Hematopoietic multipotent progenitor cell (in vitro differentiated cells): ENCODE measurements around the gene OOSP2. TPM values are rescaled to one million over a fixed set of nuclear protein-coding genes. Genes with fewer than 3 reads are reported as not detected.
A peak's percentile ranks its signal among the peaks of the same experiment; 100 is the strongest.
"Not testable (repeated sequence)": the region's sequence is repeated elsewhere in the genome, so short reads cannot be mapped to it uniquely, and the experiment has no call there.

Source experiments
- DNase-seq, 3 donors: peaks; one replicate each; pipeline ENCODE4 v3.0.0-alpha.2; 2011 to 2015; ENCODE audit warnings: low read depth in 2 of 3, low spot score in 2 of 3
- total RNA-seq: library from RNA; depleted of rRNA; stranded (reverse); fragments of >200 nt; gene quantifications from one replicate; pipeline ENCODE4 v1.2.3, GENCODE V29; 2012

The OOSP2 gene, protein sequence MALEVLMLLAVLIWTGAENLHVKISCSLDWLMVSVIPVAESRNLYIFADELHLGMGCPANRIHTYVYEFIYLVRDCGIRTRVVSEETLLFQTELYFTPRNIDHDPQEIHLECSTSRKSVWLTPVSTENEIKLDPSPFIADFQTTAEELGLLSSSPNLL
- total RNA-seq: not detected

DNA sequence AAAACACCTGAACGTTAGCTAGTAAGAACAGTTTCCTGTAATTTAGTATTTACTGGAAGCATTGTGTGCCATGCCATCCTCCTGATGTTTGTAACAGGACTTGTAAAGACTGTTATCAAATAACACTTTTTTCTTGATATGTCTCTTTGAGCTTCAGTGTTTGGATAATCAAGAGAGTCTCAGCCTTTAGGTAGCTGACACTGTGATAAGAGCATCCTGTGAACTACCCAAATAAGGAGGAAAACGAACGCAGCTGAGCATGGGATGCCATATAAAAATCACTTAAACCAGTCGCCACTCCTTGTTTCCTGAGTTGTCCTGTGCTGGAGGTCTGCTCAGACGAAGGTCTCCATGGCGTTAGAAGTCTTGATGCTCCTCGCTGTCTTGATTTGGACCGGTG, at the start of gene OOSP2:
Gene OOSP2, plus strand, starts transcription at position 301 of the 400 bp plus-strand sequence. Its CDS starts 51 bp downstream, at position 352.
- no peak for DNase-seq

DNA sequence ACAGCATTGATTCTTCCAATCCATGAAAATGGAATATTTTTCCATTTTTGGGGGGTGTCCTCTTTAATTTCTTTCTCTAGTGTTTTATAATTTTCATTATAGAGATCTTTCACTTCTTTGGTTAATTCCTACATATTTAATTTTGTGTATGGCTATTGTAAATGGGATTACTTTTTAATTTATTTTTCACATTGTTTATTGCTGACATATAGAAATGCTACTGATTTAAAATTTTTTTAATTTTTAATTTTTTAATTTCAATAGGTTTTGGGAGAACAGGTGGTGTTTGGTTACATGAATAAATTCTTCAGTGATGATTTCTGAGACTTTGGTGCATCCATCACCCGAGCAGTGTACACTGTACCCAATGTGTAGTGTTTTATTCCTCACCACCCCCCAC, 49.8 kb upstream of the OOSP2 start:
- no peak for DNase-seq

DNA sequence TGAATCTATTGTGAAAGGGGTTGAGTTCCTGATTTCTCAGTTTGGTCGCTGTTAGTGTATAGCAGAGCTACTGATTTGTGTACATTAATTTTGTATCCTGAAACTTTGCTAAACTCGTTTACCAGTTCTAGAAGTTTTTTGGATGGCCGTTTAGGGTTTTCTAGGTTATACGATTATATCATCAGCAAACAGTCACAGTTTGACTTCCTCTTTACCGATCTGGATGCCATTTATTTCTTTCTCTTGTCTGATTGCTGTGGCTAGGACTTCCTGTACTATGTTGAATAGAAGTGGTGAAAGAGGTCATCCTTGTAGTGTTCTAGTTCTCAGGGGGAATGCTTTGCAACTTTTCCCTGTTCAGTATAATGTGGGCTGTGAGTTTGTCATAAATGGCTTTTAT, 47.8 kb upstream of the OOSP2 start:
- peak in 1 of 3 donors; percentile 38 for DNase-seq

DNA sequence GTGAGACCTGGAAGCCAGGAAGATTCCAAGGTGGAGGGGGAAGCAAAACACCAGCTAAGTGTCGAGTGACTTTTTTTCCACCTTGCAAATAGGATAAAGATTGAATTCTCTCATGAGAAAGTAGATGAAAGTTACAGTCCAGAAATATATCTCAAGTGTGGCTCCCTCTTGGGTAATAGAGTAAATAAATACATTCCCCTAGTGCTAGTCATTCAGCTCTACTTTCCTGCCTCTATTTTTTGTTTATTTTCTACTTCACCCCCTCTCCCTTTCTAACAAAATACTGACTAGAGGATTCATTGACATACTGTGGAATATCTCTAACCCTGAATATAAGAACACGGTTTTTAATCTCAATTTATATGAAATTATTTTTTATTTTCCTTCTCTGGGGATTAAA, 42.4 kb upstream of the OOSP2 start:
- no peak for DNase-seq

DNA sequence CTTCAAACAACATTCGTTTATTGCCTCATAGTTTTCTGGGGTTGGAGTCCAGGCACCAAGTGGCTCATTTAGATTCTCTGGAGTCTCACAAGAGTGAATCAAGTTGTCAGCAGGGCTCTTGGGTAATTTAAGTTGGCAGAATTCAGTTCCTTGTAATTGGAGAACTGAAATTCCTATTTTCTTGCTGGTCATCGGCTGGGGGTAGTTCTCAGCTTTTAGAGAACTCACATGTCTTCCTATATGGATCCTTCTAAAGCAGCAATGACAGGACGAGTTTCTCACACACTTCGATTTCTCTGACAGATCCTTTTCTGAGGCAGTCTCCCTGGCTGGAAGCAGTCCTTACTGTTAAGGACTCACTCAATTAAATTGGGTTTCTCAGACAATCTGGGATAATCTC, 40.5 kb upstream of the OOSP2 start:
- no peak for DNase-seq

DNA sequence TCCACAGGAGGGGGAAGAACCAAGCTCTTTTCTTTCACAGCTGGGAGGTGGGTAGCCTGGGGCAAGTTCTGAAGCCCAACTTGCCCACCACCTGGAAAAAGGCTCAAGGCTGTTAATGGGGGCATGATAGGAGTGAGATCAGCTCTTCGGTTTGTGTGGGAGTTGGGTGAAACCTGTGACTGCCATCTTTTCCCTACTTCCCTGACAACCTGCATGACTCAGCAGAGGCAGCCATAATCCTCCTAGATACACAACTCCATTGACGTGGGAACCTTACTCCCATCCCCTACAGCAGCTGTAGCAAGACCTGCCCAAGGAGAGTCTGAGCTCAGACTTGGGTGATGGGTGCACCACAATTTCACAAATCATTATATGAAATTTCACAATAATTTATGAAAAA, 36.5 kb upstream of the OOSP2 start:
- no peak for DNase-seq

DNA sequence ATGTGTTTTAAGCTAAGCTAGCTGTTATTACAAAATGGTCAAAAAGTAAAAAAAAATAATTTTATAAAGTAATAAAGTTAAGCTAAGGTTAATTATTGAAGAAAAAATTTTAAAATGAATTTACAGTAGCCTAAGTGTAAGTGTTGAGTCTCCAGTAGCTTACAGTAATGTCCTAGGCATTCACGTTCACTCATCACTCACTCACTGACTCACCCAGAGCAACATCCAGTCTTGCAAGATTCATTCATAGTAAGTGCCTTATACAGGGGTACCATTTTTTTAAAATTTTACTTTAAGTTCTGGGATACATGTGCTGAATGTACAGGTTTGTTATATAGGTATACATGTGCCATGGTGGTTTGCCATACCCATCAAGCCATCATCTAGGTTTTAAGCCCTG, 34.8 kb upstream of the OOSP2 start:
- DNase-seq: no peak

DNA sequence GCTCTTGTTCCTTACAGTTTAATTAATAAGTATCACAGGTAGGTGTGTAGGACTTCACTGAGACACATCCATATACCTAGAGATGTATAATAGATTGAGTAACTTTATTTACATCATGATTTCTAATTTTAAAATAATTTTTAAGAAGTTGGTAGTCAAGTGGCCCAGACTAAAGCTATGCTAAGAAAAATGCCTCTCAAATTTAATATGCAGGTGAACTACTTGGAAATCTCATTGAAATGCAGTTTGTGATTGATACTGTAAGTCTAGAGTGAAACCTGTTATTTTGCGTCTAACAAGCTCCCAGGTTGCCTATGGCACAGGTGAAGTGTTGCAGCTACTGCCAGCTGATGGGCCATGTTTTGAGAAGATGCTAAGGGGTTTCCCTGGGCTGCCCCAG, 23.3 kb upstream of the OOSP2 start, which contains the start of gene OOSP4B:
Gene OOSP4B, plus strand, starts transcription at position 301 of the 400 bp plus-strand sequence.
- DNase-seq: no peak

DNA sequence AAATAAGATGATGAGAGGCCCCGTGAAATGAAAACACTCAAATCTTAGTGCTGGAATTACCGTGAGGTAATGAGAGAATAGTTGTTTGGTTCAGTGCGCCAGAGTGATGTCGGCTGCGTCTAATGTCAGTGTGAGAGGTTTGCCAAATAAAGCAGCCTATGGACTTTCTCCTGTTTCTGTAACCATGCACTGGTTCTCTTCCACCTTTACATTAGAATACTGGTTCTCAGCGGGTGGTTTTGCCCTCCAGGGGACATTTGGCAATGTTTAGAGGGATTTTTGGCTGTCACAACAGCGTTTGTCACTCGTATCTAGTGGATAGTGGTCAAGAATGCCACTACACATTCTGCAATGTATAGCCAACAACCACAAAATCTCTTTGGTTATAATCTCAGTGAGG, 22.2 kb upstream of the OOSP2 start:
- DNase-seq: no peak

DNA sequence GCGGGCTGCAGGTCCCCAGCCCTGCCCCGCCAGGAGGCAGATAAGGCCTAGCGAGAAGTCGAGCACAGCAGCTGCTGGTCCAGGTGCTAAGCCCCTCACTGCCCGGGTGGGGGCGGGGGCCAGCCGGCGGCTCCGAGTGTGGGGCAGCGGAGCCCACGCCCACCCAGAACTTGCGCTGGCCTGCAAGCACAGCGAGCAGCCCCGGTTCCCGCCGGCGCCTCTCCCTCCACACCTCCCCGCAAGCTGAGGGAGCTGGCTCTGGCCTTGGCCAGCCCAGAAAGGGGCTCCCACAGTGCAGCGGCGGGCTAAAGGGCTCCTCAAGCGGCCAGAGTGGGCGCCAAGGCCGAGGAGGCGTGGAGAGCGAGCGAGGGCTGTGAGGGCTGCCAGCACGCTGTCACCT, 19.8 kb upstream of the OOSP2 start:
- not testable (repeated sequence) for DNase-seq

DNA sequence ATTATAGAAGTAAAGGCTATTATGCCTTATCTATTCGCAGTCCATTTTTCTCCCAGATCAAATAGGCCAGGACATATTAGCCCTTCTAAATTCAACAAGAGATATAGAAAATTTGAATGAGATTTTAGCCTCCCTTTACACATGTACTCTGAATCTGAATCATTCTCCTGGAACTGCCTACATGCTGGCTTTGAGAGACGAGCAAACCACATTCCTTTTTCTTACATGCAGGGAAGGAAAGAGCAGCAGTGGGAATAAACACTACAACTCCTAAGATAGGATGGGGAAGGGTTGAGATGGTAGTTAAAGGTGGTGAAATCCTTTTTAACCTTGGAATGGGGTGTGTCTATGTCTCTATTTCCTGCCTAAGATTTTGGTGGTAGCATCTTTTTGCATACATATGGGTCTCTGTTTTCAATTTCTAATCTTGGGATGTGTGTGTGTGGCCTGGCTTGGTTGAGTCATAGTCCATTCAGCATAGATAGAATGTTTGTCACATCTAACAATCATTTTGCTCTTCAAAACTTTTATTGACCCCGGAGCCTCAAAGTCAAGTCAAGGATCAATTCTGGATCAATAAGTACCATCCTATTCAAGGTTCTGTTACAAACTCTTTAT, 11.1 kb upstream of the OOSP2 start:
- no peak for DNase-seq

DNA sequence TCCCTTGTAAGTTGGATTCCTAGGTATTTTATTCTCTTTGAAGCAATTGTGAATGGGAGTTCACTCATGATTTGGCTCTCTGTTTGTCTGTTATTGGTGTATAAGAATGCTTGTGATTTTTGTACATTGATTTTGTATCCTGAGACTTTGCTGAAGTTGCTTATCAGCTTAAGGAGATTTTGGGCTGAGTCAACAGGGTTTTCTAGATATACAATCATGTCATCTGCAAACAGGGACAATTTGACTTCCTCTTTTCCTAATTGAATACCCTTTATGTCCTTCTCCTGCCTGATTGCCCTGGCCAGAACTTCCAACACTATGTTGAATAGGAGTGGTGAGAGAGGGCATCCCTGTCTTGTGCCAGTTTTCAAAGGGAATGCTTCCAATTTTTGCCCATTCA, 10.2 kb downstream of the OOSP2 start:
- DNase-seq: not testable (repeated sequence)

DNA sequence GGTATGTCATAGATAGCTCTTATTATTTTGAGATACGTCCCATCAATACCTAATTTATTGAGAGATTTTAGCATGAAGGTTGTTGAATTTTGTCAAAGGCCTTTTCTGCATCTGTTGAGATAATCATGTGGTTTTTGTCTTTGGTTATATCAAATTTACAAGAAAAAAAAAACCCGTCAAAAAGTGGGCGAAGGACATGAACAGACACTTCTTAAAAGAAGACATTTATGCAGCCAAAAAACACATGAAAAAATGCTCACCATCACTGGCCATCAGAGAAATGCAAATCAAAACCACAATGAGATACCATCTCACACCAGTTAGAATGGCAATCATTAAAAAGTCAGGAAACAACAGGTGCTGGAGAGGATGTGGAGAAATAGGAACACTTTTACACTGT, 10.6 kb downstream of the OOSP2 start:
- not testable (repeated sequence) for DNase-seq

DNA sequence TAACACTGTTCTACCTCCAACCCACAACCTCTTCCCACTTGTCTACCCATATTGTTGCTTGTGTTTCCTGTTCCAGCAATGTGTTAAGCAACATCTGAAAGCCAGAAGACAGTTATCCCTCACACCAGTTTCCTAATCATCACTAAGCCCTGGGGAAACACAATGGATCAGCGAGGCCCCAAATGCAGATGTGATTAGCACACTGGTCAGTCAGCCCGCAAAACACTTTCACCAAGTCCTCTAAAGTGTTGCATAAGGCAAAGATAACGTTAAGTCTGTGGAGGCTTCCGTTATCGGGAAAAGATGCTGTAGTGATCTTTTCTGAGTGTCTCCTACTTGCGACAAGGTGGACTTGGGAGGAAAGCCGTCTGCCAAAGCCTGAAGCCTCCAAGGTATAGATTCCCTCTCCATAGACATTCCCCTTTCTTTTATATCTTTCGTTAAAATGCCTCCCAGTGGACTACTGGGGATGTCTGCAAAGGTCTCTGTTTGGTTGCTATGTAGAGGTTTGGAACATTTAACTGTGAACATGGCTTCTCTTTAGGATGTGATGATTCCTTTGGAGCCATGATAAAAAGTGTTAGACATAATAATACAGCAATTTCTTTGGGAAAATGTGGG, 16.2 kb downstream of the OOSP2 start, which contains the start of gene MS4A3:
Gene MS4A3, plus strand, starts transcription at position 317 of the 621 bp plus-strand sequence. CDS start 4,496 bp downstream, outside the sequence.
- peak in 1 of 3 donors; percentile 15 for DNase-seq

DNA sequence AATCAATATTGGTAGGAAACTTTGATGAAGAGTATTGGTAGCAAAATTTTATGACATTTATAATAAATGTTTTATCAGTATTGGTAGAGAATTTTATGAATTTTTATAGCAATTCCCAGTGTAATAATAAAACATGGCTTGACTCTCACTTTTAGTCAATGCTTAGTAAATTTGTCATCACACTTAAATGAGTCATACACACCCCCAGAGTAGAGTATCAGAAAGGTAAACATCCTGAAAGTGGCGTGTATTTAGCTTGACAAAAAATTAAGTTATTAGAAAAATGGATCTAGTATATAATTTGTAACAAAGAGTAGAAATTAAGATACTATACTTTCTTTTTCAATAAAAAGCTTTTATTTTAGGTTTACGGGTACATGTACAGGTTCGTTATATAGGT, 18.8 kb downstream of the OOSP2 start:
- DNase-seq: no peak

DNA sequence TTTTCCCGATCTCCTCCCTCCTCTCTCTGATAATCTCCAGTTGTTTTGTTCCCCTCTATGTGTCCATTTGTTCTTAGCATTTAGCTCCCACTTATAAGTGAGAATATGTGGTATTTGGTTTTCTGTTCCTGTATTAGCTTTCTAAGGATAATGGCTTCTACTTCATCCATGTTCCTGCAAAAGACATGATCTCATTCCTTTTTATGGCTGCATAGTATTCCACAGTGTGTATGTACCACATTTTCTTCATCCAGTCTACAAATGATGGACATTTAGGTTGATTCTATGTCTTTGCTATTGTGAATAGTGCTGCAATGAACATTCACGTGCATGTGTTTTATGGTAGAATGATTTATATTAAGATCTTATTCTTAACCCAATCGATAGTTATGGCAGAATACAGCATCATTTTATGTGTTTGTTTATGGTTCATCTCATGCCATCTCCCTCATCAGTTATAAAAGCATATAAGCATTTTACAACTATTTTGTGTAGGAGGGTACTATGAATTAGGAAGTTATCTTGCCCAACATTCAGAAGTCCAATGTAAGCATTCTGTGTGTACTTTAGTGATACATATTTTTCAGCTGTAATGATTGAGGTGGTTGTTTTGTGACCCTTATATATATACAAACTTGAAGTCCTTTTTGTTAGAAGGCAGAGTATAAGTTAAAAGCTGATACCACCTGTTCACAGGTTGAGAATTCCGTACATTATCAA, 19.5 kb downstream of the OOSP2 start:
- no peak for DNase-seq

DNA sequence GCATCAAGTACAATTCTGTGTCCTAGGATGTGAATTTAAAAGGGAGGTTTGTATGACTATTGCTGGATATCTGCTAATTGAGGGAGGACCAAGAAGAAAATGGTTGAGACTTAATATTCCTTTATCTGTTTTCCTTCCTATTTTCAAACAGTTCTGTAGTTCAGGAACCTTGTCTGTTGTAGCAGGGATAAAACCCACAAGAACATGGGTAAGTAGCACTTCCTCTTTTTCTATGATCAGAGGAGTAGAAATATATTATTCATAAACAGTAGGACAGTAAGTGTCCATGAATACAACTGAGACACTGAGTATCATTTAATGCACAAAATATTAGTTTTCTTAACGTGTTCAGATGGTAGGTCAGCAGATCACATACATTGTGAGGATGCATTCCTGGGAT, 23.9 kb downstream of the OOSP2 start:
- DNase-seq: peak in 2 of 3 donors; percentile 40 to 68

DNA sequence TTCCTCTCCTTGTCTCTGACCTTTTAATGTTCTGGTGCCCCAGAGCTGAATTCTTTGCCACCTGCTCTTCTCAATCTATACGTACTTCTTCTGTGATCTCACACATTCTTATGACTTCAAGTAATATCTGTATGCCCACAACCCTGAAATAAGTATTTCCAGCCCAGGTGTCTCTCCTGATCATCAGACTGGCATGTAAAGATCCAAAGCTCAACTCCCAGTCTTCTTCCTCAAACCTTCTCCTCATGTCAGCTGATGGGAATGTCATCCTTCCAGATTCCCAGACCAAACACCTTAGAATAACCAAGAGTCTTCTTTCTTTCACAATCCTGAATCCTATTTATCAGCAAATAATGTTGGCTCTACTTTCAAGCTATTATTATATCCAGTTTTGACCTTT, 25.6 kb downstream of the OOSP2 start:
- DNase-seq: no peak

DNA sequence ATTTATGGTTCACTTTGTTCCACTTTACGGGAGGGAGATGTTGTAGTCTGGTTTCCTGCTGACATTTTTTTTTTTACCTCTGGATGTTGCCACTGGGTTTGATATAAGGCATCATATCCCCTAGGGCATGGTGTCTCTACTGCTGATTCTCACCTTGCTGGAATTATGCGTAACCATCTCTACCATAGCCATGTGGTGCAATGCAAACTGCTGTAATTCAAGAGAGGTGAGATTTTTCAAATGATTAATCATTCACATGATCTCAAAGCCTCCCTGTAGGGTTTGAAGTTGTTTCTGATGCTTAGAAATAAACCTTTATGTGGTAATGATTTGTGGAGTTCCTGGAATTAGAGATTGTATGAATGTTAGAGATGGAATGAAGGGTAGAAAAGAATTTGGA, 29.2 kb downstream of the OOSP2 start:
- no peak for DNase-seq

DNA sequence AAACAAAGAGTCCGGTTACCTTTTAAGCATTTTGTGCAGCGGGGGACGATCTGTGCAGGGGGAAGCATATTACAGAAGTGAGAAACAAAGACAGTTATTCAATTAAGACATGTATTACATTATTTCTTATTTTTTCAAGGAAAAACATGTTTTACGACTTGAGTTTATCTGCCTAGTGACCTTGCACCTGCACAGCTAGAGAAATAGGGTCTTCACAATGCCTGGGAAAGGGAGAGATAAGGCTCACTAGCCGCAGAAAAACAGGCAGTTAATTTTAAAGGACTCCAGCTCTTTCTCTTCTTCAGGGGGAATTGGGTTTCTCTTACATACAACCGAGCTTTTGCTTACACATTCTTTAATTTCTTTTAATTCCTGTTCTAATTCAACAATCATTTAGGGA, 31.4 kb downstream of the OOSP2 start:
- DNase-seq: not testable (repeated sequence)

DNA sequence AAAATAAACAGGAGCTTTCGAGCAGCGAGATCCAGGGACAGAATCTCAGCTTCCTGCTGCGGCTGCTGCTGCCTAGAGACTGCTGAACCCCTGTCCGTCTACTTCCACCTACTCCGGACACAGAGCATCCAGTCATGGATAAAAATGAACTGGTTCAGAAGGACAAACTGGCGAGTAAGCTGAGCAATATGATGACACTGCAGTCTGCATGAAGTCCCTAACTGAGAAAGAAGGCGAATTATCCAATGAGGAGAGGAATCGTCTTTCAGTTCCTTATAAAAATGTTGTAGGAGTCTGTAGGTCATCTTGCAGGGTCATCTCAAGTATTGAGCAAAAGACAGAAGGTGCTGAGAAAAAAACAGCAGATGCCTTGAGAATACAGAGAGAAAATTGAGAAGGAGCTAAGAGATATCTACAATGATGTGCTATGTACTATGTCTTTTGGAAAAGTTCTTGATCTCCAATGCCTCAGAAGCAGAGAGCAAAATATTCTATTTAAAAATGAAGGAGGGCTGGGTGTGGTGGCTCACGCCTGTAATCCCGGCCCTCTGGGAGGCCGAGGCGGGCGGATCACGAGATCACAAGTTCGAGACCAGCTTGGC, 37.1 kb downstream of the OOSP2 start:
- no peak for DNase-seq
